Activated effector memory CD4-positive, alpha-beta T cell treated with anti-CD3 and anti-CD28 coated beads, Interleukin-2, amount 50 U/mL, for 16 hours (primary cell): Measurements from ENCODE around the gene OSBPL5.
"Not testable (repeated sequence)": the region's sequence is repeated elsewhere in the genome, so short reads cannot be mapped to it uniquely, and the experiment has no call there.

Experiments
- DNase-seq: peaks from one replicate; pipeline ENCODE4 v3.0.0-alpha.2; 2020

OSBPL5 gene

DNA sequence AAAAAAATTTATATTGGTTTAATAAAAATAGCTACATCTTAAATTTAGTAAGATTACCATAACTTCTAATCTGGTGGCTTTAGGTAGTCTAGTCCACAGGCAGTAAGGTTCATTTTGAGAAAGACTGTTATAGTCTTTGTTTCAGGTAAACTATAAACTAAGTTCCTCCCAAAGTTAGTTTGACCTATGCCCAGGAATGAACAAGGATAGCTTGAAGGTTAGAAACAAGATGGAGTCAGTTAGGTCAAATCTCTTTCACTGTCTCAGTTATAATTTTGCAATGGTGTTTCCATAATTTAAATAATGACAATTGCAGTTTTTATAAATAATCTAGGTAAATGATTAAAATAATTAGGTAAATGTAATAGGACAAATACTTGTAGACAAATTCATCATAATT is 51.4 kb downstream of the OSBPL5 start:
- not testable (repeated sequence) for DNase-seq

DNA sequence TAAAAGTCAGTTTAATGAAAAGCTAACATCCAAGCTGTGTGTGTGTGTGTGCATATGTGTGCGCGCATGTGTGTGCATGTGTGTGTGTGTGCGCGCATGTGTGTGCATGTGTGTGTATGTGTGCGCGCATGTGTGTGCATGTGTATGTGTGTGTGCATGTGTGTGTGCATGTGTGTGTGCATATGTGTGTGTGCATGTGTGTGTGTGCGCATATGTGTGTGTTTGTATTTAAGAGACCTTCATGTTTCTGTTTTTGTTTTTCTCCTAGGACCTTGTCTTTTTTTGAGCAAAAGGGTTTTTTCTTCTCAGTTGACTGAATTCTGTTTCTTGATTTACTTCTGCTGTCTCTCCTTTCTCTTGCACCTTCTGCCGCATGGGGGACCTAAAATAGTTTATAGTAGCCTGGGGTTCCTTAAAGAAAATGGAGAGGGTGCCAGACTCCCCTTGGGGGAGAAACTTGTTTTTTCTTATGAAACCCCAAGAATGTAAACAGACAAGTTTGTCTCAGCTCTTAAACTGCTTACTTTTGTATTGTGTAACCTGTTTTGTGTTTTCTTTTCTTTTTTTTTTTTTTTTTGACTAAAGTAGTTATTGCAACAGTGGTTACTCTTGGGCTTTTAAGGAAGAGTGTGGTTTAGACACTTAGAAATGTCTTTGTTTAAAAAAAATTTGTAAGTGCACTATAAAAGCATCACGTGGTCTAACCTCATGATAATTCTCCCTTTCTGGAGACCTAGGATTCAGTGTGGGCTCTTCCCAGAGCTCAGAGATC is 53.0 kb downstream of the OSBPL5 start:
- no peak for DNase-seq

DNA sequence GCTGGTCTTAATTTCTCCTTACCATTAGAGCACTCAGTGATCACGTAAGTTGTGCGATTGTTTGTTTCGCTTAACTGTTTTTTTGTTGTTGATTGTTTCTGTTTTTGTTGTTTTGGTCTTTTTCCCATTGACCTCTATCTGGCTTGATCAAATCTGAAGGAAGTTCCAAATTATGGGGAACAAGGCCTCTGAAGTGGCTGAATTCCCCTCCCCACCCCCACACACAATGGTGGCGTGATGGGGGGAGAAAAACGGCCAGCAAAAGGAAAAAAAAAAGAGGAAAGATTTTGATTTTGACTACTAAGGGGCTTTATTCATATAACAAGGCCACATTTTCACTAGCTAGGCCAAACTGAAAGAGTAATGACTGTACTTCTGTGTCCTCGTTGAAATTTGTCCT is 53.6 kb downstream of the OSBPL5 start:
- DNase-seq, result no peak

DNA sequence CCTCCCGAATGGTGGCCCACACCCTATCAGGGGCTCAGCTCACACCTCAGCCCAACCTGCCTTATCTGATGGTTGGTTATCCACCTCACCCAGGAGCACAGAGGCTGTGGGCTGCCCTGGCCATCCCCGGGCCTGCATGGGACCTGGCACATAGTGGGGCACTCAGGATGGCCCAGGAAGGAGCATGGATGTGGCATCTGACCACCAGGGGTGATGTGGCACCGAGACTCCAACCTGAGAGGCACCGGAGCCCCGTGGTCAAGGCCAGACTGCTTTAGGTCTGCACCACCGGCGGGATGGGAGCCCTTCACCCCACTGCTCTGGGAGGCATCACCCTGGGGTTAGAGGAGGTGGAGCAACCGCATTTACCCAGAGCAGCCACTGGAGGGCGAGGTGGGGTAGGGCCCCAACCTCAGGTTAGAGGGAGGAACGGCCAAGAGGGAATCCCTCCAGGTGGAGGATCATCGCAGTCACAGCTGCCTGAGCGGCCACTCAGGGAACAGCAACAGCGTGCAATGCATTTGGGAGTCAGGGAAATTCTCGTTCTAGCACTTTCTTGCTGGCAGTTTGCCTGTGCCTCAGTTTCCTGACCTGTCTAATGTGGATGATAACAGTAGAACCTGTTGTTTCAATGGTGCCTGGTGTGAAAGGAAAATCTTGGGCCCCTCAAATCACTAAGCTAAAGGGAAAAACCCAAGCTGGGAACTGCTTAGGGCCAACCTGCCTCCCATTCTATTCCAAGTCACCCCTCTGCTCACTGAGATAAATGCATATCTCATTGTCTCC is 55.0 kb downstream of the OSBPL5 start:
- peak; percentile 71 for DNase-seq

DNA sequence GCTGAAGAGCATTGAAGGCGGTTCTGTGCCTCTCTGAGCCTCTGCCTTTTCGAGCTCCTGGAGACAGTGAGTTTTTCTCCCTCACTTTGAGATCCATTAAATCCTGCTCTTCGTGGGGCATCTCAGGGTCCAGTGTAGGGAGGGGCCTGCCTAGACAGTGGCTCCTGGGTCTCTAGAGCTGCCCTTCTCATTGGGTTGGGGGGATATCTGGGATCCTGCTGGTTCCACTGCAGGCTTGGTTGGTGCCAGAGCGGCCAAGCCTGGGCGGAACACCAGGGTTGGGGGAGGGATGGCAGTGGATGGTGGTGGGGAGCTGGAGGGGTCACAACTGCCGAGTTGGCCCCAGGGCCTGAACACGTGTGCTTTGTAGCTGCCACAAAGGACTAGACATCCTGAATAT is 55.7 kb downstream of the OSBPL5 start:
- no peak for DNase-seq

DNA sequence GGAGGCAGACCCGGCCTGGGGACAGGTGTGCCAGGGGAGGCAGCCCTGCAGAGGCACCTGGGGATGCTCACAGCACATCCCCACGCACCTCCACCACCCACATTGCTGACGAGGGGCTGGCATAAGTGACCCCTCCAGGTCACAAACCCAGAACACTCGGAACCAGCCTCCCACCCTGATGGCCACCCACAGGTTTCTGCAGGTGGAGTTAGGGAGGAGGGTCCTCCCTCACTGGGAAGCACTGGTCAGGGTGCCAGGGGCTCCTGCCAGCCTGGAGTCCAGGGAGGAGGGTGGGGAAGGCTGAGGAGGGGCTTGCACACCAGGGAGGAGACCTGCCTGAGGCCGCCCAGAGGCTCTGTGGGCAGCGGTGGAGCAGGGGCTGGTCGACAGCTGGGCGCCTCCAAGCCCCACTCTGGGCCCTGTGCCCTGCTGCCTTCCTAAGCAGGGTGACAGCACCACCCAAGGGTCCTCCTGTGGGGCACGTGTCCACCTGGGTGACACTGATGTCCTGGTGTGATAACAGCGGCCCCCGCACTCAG is 56.9 kb downstream of the OSBPL5 start:
- no peak for DNase-seq

DNA sequence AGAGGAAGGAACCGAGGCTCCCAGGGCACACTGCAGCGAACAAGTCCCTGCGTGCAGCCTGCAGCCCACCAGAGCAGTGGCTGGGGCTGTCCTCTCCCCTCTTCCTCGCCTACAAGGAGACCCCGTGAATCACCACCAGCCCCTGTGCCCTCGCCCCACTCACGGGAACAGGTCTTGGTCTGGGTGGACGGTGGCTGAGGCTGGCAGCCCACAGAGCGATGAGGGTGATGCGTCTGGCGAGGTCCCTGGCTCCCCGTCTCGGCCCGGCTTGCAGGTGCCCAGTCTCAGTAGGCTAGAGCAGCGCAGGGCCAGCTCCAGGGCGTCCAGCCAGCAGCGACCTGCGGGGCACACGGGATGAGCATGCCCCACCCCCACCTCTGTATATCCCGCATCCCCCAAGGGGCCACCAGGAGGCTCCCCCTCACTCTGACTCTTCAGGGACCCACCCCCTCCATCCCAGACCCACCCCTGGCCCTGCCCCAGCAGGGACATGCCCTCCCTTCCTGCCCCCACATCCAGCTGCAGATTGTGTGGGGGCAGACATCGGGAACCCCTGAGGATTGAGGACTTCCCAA is 57.4 kb downstream of the OSBPL5 start:
- DNase-seq, result peak; percentile 55

DNA sequence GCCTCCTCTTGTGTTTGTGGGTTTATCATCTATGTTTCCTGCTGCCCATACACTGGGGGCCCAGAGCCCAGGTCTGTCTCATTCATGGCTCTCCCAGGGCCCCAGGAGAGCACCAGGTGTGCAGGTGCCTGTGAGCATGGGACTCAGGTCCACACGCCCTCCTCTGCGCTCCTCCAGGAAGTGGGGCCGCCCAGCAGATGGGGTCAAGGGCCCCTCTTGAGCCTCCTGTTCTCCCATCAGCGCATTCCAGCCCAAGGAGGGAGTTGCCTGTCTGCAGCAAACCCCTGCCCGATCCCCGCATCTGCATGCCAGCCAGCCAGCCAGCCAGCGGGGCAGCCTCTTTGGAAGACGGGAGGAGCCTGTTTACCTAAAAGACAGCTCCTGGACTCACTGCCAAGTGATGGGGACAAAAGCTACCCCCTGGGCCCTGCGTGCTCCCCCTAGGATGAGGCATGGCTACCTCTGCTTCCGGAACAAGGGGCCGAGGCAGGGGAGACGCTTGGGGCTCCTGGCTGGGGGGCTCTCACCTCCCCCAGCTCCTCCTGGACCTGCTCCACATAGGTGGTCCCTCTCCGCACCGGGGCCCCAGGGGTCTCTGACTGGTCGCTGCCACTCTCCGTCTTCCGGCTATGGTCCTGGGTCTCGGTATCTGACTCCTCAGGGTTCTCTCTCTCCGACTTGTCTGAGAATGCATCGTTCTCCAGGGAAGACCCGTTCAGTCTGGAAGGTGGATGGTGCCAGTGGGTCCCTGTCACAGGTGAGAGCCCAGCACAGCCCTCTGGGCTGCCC is 58.2 kb downstream of the OSBPL5 start:
- DNase-seq, result no peak

DNA sequence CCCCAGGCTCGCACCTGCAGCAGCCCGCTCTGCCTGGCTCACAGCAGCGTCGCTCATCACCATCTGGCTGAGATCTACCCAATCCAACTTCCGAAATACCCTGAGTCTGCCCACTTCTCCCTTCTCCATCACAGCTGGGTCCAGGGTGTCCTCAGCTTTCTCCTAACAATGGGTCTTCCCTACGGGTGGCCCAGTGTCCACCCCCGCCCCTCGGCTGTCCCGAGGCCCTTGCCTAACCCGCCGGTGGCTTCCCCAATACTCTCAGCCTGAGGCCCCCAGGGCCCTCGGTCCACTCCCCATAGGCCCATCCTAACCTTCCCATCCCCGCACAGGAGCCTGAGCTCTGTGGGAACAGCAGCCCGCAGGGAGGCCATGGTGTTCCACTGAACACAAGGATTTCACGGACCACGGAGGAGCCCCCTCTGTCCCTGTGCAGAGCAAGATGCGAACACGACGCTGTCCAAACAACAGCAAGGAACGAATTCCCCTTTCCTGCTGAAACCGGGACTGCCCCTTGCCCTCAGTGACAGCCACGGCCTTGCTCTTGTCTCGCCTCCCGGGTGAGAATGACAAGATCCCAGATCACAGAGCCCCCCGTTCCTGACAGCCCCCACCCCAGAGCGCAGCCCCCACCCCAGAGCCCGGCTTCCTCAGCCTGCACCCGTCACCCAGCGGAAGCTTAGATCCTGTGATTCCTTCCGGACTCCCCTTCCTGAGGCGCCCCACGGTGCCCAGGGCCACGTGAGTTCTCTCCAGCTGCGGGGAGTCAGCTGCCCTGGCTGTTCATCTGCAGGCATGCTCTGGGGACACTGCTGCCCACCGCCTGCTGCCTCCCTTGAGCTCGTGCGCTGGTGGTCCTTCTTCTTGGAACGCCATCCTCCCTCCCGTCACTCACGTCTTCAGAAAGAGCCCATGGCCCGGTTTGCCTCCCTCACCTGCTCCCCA is 59.0 kb downstream of the OSBPL5 start:
- peak; percentile 51 for DNase-seq

DNA sequence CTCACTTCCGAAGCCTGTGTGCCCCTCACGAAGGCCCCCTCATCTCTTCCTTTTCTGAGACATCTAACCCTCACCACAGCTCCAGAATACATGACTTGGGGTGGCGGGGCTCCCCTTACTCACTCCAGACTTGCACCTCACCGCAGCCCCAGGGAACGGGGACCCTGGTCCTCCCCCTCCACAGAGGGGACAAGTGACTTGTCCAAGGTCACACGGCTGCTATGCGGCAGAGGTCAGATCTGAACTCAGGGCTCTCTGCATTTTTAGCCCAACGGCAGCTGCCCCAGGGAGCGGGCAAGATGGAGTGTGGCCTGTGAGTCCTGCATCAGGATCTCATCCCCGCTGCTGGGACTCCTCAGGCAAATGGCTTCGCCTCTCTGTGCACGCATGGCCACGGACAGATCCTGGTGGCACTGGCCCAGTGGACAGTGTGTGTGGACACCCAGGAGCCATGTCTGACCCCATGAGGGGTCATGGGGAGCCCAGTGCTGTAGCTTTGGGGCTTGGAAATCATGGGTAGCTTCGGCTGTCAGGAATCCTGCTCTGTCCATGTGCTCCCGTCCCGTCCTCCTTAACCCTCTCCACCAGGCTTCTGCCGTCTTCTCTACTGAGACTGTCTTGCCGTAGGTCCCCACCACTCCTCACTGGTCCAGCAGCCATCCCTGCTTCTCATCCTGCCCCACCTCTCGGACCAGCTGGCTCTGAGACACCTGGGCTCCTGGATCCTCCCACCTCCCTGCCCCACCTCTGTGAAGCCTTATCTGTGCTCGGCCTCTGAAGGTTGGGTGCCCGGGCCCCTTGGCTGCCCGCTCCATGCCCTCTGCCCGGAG is 59.9 kb downstream of the OSBPL5 start:
- peak; percentile 57 for DNase-seq

DNA sequence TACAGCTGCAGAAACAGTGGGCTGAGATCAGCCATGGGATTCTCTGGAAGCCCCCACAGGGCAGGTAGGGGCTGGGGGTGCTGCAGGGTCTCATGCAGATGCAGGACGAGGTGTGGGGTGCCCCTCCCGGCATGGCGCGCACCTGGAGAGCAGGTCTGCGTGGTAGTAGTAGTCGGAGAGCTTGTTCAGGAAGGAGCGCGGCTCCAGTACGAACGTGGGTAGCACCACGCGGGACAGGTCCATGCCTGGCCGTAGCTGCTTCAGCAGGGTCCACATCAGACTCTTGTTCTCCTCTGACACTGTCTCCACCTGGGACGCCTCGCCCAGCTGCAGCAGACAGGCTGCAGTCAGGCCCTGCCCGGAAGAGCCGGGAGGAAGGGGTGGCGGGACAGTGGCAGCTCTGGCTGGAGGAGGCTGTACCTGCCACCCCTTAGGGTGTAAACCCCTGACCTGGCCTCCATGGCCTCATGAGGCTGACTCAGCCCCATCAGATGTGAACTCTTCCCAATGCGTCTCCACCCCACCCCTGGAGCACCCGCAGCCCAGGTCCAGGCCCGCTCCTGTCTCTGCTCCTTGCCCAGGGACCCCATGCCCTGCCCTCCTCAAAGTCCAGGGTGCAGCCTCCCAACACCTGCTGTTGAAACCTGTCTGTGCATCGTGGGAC is 60.9 kb downstream of the OSBPL5 start:
- DNase-seq, result peak; percentile 52

DNA sequence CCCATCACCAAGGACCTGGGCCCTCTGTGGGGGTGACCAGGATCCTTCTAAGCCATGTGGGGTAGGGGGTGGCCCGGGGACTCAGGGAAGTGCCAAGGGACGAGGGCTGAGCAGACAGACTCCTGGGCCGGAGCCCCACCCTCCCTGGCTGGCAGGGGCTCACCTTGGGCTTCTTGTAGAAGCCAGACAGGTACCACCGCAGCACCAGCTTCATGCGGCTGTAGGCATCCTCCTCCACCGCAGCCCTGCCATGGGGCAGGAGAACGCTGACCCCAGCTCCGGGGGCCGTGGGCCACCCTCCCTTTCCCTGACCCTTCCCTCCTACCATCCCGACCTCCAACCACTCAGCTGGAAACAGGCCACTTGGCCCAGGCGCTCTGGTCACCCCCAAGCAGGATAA is 62.0 kb downstream of the OSBPL5 start:
- peak; percentile 56 for DNase-seq

DNA sequence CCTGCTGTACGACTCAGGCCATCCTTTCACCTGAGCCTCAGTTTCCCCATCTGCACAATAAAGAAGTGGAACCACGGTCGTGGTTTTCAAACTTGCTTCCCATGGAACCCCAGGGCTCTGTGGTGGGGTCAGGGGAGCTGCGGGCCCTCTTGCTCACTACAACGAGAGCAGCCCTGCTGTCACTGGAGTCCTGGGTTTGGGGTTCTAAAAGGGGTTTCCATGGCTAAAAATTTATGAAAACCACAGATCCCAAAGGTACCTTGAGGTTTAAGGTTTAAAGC is 62.5 kb downstream of the OSBPL5 start:
- DNase-seq, result no peak

DNA sequence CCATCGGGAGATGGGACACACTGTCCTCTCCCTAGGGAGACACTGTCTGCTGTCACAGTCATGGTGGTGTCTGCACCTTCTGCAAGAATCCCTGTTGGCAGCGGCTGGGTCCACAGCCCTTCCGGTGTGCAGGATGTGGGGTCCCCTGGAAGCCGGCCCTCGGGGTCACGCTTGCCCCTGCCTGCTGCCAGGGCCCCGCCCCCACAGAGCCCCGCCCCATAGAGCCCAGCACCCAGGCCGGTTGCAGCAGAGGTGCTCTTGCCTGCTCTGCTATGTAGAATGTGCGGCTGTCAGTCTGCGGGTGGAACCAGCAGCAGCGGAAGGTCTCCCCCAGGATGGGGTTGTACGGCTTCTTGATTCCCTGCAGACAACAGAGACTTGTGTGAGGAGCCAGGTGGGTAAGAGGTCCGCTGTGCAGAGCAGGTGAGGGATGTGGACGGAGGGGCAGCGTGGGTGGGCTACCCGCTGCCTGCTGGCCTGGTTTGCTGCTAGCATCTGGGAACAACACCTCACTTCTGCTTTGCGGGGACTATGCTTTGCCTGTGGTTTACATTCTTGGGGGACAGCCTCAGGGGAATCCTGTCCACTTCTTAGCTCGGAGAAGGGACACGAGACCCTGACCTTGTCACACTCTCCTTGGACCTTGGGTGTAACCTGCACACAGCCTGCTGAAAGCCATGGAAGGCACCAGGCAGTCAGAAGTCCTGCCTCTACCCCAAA is 63.0 kb downstream of the OSBPL5 start:
- DNase-seq, result no peak

DNA sequence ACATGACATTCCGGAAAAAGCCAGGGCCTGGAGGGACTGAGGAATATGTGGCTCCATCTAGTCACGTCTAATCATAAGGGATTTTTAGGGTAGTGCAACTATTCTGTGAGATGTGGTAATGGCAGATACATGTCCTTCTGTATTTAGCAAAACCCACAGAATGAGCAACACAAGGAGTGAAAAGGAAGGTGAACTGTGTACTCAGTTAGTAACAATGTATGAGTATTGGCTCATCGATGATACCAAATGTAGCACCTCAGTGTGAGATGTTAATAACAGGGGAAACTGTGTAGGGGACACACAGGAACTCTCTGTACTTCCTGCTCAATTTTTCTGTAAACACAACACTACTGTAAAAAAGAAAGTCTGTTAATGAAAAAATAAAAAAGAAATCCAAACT is 65.9 kb downstream of the OSBPL5 start:
- no peak for DNase-seq

DNA sequence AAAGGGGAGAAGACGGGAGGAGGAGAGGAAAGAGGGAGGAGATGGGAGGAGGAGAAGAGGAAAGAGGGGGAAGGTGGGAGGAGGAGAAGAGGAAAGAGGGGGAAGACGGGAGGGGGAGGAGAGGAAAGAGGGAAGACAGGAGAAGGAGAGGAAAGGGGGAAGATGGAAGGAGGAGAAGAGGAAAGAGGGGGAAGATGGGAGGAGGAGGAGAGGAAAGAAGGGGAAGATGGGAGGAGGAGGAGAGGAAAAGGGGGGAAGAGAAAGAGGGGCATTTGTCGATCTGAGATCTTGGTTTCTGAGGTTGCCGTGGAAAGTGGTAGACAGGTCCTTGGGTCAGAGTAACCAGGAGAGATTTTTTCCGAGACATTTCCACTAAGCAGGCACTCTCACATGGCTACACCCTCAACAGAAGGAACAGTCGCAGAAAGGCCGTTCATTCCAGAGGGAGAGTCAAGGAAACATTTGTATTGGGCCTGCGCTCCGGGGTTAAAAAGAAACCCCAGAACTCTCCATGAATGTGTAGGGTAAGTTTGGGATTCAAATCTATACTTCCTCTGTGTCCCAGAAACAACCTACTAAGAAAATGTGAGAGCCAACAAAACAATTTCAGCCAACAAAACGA is 68.1 kb downstream of the OSBPL5 start:
- no peak for DNase-seq

DNA sequence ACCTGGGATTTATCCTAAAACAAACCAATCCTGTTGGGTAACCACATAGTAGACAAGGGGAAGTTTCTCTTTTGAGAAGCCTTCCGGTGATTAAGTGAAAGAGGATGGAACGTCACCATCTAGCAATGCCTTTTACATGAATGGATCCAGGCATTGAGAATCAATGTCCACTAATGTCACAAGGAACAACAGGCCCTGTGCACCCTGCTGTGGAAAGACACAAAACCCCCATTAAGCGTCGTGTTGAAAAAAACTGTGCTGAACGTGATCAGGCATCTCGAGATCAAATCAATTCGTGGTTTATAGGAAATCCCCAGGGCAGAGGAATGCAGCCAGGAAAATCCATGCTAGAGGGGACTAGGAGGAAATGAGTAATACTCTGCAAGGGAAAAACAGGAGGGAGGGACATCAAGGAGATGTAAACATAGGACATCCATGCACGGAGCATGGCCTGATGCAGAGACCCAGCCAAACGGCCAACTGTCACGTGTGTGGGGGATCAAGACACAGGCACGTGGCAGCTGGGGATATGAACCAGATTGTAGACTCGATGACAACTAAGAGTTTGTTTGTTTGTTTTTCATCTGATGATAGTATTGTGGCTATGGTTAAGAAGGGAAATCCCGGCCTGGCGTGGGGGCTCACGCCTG is 69.3 kb downstream of the OSBPL5 start:
- DNase-seq, result no peak

DNA sequence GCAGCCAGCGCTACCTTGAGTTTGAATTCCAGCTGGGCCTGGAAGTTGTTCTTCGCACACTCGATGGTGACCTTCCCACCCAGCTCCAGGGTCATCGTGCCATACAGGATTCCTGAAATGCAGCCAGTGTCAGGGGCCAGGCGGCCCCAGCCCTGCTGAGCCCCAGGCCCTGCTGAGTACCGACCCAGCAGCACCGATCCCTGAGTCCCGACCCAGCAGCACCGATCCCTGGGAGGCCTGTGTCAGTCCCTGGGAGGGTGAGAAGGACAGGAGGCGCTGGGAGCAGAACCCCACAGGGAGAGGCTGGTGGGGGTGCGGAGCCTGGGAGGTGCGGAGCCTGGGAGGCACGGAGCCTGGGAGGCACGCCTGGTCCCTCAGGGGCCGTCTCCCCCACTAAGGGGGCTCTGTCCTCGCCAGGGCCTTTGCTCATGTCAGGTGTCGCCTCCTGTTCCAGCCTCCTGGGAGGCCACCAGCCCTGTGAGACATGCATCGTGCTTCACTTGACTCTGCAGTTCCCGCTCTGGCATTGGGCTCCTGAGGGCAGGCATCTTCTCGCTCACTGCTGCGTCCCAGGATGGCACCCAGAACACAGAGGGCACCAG is 70.8 kb downstream of the OSBPL5 start:
- no peak for DNase-seq
